ENCODE results near the gene ECSIT. TPM values are rescaled to one million over a fixed set of nuclear protein-coding genes. Genes with fewer than 3 reads are reported as not detected.

The ECSIT gene
- total and polyA plus RNA-seq, 2 experiments from 2014 or later: 17.1 to 28.0 TPM

DNA sequence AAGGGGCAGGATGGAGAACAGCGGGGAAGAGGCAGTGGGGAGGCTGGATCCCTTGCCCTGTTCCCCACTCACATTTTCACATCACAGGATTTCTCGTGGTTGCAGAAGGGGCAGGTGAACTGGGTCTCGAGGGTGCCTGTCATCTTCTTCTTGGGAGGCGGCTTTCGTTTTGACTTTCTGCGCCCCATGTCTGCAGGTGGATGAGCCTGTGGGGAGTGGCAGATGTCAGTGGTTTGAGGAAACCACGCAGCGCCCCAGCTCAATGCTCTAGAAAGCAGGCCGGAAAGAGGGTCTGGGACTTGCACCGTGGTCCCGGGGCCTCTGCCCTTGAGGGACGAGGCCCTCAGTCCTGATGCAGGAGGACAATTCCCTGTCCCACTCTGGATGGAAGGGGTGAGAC lies 25.2 kb upstream of the ECSIT start:
- H4K20me1 ChIP-seq (ENCODE audit: insufficient read depth): no peaks in the 10 kb centered on the region

GRCh38 chr19:11552666-11553372 lies 23.9 kb upstream of the ECSIT start:
- no peaks in the 10 kb centered on the region for H3F3A ChIP-seq (ENCODE audit: insufficient read depth)
- H3K27ac ChIP-seq: no peak overlapping the region
- H3K9me3 ChIP-seq (ENCODE audit: low read depth): no peaks in the 10 kb centered on the region
- no peak for DNase-seq
- H3K4me3 ChIP-seq: no peak overlapping the region
- no peaks in the 10 kb centered on the region for H4K20me1 ChIP-seq (ENCODE audit: insufficient read depth)
- WGBS, 2 experiments (ENCODE audit: low coverage in 1 of 2, low lambda C conversion rate in 2 of 2, missing lambda C conversion rate in 2 of 2): 84 to 91% methylated on average over 18 to 20 of the region's 20 CpGs
- H3K9me2 ChIP-seq (ENCODE audit: insufficient read depth): no peaks in the 10 kb centered on the region
- H3K36me3 ChIP-seq (ENCODE audit: low read depth): no peaks in the 10 kb centered on the region
- TF ChIP-seq EZH2 (IDR thresholded peaks at IDR 0.05; ENCODE audit: insufficient read depth, poor library complexity, severe bottlenecking): no peak
- no peak for TF ChIP-seq EZH2phosphoT487 (IDR thresholded peaks at IDR 0.05; ENCODE audit: insufficient read depth, low read depth)
- H3K9ac ChIP-seq: no peak overlapping the region
- H3K79me2 ChIP-seq (ENCODE audit: insufficient read depth): peaks cover 35% of the 10 kb centered on the region
- H2AFZ ChIP-seq: no peak overlapping the region
- H3K4me1 ChIP-seq (ENCODE audit: insufficient read depth): peaks cover 2% of the 10 kb centered on the region
- in situ Hi-C loops (cut with MboI): no loop called here
- no peak overlapping the region for H3K4me2 ChIP-seq (ENCODE audit: unreplicated experiment)
- no peaks in the 10 kb centered on the region for H3K27me3 ChIP-seq (replicated peaks; ENCODE audit: insufficient read depth)

More for the DNA sequence above, 25.2 kb upstream of the ECSIT start:
- Histone ChIP-seq H2AFZ (no peak overlapping the region), H3K79me2 (ENCODE audit: insufficient read depth) (peaks cover 47% of the 10 kb centered on the region), H3K9ac (no peak overlapping the region), H3K27me3 (replicated peaks; ENCODE audit: insufficient read depth) (no peaks in the 10 kb centered on the region), H3K4me3 (no peak overlapping the region), H3K36me3 (ENCODE audit: low read depth) (no peaks in the 10 kb centered on the region), H3K4me2 (ENCODE audit: unreplicated experiment) (no peak overlapping the region), H3F3A (ENCODE audit: insufficient read depth) (no peaks in the 10 kb centered on the region), H3K4me1 (ENCODE audit: insufficient read depth) (peaks cover 5% of the 10 kb centered on the region), H3K27ac (no peak overlapping the region), H3K9me3 (ENCODE audit: low read depth) (no peaks in the 10 kb centered on the region), H3K9me2 (ENCODE audit: insufficient read depth) (no peaks in the 10 kb centered on the region)
- no peak for DNase-seq
- 96% methylated on average over 11 to 12 of the region's 12 CpGs for WGBS, 2 experiments (ENCODE audit: low coverage in 1 of 2, low lambda C conversion rate in 2 of 2, missing lambda C conversion rate in 2 of 2)
- in situ Hi-C loops (cut with MboI): no loop called here
- TF ChIP-seq EZH2phosphoT487 (IDR thresholded peaks at IDR 0.05; ENCODE audit: insufficient read depth, low read depth) (no peak), EZH2 (IDR thresholded peaks at IDR 0.05; ENCODE audit: insufficient read depth, poor library complexity, severe bottlenecking) (no peak)

DNA sequence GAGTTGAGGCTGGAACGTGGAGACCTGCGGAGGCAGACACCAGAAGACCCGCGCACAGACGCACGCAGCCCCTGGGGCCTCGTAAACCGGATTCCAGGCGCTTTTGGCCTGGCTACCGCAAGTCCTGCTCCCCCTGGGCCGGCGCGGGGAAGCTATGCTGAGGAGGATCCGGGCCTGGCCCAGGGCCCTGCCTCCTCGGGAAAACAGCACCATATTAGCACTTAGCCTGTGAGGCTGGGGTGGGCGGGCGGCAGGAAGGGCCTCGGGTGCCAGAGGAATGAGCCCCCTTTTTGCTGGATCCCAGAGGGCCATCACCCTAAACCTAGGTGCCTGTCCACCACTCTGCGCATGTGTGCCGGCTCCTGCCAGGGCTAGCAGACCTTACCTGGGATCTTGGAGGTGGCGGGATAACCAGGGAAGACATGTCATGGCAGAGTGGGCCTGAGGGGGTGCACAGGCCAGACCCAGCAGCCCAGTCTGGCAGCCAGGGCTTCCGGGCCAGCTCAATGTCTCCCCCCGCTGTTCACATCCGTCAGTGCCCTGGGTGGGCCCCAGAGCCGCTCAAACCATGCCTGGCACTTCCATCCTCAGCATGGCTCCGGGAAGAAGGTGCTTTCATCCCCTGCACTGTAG lies 22.8 kb upstream of the ECSIT start:
- in situ Hi-C loops (cut with MboI): no loop called here
- H2AFZ ChIP-seq: no peak overlapping the region
- no peaks in the 10 kb centered on the region for H3K9me2 ChIP-seq (ENCODE audit: insufficient read depth)
- H3K79me2 ChIP-seq (ENCODE audit: insufficient read depth): peaks cover 24% of the 10 kb centered on the region
- WGBS, 2 experiments (ENCODE audit: low coverage in 1 of 2, low lambda C conversion rate in 2 of 2, missing lambda C conversion rate in 2 of 2): 75 to 83% methylated on average over 22 to 26 of the region's 26 CpGs
- H3K4me1 ChIP-seq (ENCODE audit: insufficient read depth): no peaks in the 10 kb centered on the region; the same call in 1 of the 2 replicates
- H3F3A ChIP-seq (ENCODE audit: insufficient read depth): no peaks in the 10 kb centered on the region
- no peak overlapping the region for H3K9ac ChIP-seq
- H3K4me2 ChIP-seq (ENCODE audit: unreplicated experiment): no peak overlapping the region
- H3K9me3 ChIP-seq (ENCODE audit: low read depth): no peaks in the 10 kb centered on the region
- no peaks in the 10 kb centered on the region for H4K20me1 ChIP-seq (ENCODE audit: insufficient read depth)
- H3K27ac ChIP-seq: no peak overlapping the region
- no peaks in the 10 kb centered on the region for H3K27me3 ChIP-seq (replicated peaks; ENCODE audit: insufficient read depth)
- DNase-seq: peak; percentile 50
- no peaks in the 10 kb centered on the region for H3K36me3 ChIP-seq (ENCODE audit: low read depth)
- no peak overlapping the region for H3K4me3 ChIP-seq
- no peak for TF ChIP-seq EZH2phosphoT487 (IDR thresholded peaks at IDR 0.05; ENCODE audit: insufficient read depth, low read depth)
- TF ChIP-seq EZH2 (IDR thresholded peaks at IDR 0.05; ENCODE audit: insufficient read depth, poor library complexity, severe bottlenecking): no peak

GRCh38 chr19:11550265-11550664 lies 21.3 kb upstream of the ECSIT start:
- H4K20me1 ChIP-seq (ENCODE audit: insufficient read depth): no peaks in the 10 kb centered on the region
- 90 to 91% methylated on average over 8 of the region's 8 CpGs for WGBS, 2 experiments (ENCODE audit: low coverage in 1 of 2, low lambda C conversion rate in 2 of 2, missing lambda C conversion rate in 2 of 2)
- no peak overlapping the region for H2AFZ ChIP-seq
- peaks cover 10% of the 10 kb centered on the region for H3K79me2 ChIP-seq (ENCODE audit: insufficient read depth)
- H3K9me3 ChIP-seq (ENCODE audit: low read depth): no peaks in the 10 kb centered on the region
- no peaks in the 10 kb centered on the region for H3K36me3 ChIP-seq (ENCODE audit: low read depth)
- no peaks in the 10 kb centered on the region for H3K27me3 ChIP-seq (replicated peaks; ENCODE audit: insufficient read depth)
- in situ Hi-C loops (cut with MboI): no loop called here
- H3K4me2 ChIP-seq (ENCODE audit: unreplicated experiment): no peak overlapping the region
- no peak overlapping the region for H3K4me3 ChIP-seq
- no peak for TF ChIP-seq EZH2phosphoT487 (IDR thresholded peaks at IDR 0.05; ENCODE audit: insufficient read depth, low read depth)
- TF ChIP-seq EZH2 (IDR thresholded peaks at IDR 0.05; ENCODE audit: insufficient read depth, poor library complexity, severe bottlenecking): no peak
- H3K27ac ChIP-seq: no peak overlapping the region
- H3K9ac ChIP-seq: no peak overlapping the region
- H3K4me1 ChIP-seq (ENCODE audit: insufficient read depth): no peaks in the 10 kb centered on the region
- H3K9me2 ChIP-seq (ENCODE audit: insufficient read depth): no peaks in the 10 kb centered on the region
- DNase-seq: no peak
- H3F3A ChIP-seq (ENCODE audit: insufficient read depth): no peaks in the 10 kb centered on the region
